Cardiac muscle cell (in vitro differentiated cells and primary cell): ENCODE measurements around the gene NDOR1. TPM values are rescaled to one million over a fixed set of nuclear protein-coding genes. Genes with fewer than 3 reads are reported as not detected.
A peak's percentile ranks its signal among the peaks of the same experiment; 100 is the strongest.

Experiments used
- DNase-seq, 2 donors: peaks; one replicate each; pipeline versions ENCODE4 v3.0.0 to v3.0.0-alpha.2; 2010 to 2017; ENCODE audit warnings: low read depth in 1 of 2, low spot score in 1 of 2
- H3K27ac ChIP-seq: fragments of 200-600 bp; sonication (generic); 2 replicates; pipeline ENCODE4 v1.5.1; 2016
- H3K27me3 ChIP-seq: fragments of 200-600 bp; sonication (generic); 2 replicates; pipeline ENCODE4 v1.6.0; 2016; ENCODE audit warnings: control low read depth
- H3K36me3 ChIP-seq: fragments of 200-600 bp; sonication (generic); 2 replicates; pipeline ENCODE4 v1.5.1; 2016; ENCODE audit warnings: control low read depth
- H3K4me1 ChIP-seq: fragments of 200-600 bp; sonication (generic); 2 replicates; pipeline ENCODE4 v1.8.1; 2017; ENCODE audit warnings: low read depth, mild to moderate bottlenecking, mixed run types
- H3K4me3 ChIP-seq: fragments of 200-600 bp; sonication (generic); 2 replicates; pipeline ENCODE4 v1.5.1; 2016; ENCODE audit warnings: mild to moderate bottlenecking
- H3K9me3 ChIP-seq: fragments of 200-600 bp; sonication (generic); 2 replicates; pipeline ENCODE4 v1.5.1; 2017; ENCODE audit warnings: low read depth, mild to moderate bottlenecking, control low read depth
- polyA plus RNA-seq: library from polyadenylated mRNA; unstranded; fragments of >200 nt; fragmentation: Nextera tagmentation; extraction: Ambion mirVana; gene quantifications from 2 replicates; pipeline ENCODE4 v1.2.1, GENCODE V29; 2016
- total RNA-seq: library from RNA; depleted of rRNA; stranded (reverse); fragments of >200 nt; gene quantifications from 2 replicates; pipeline ENCODE4 v1.2.3, GENCODE V29; 2016
- TF ChIP-seq, protein P1 (sequence below): IDR thresholded peaks from 2 replicates; pipeline ENCODE4 v1.5.1; 2012; ENCODE audit warnings: low read depth, mild to moderate bottlenecking, low read length

Gene NDOR1
- total and polyA plus RNA-seq, 2 experiments from 2014 or later, result 17.5 to 18.1 TPM

GRCh38 chr9:137223078-137223970 lies 17.8 kb downstream of the NDOR1 start:
- Histone ChIP-seq H3K9me3 (no peaks in the 10 kb centered on the region), H3K27me3 (no peaks in the 10 kb centered on the region), H3K4me3 (peak overlapping the region; percentile 49), H3K36me3 (no peaks in the 10 kb centered on the region), H3K4me1 (peaks cover 23% of the 10 kb centered on the region), H3K27ac (peak overlapping the region; percentile 81)
- peak; percentile 98 for DNase-seq
- TF ChIP-seq, protein P1, sequence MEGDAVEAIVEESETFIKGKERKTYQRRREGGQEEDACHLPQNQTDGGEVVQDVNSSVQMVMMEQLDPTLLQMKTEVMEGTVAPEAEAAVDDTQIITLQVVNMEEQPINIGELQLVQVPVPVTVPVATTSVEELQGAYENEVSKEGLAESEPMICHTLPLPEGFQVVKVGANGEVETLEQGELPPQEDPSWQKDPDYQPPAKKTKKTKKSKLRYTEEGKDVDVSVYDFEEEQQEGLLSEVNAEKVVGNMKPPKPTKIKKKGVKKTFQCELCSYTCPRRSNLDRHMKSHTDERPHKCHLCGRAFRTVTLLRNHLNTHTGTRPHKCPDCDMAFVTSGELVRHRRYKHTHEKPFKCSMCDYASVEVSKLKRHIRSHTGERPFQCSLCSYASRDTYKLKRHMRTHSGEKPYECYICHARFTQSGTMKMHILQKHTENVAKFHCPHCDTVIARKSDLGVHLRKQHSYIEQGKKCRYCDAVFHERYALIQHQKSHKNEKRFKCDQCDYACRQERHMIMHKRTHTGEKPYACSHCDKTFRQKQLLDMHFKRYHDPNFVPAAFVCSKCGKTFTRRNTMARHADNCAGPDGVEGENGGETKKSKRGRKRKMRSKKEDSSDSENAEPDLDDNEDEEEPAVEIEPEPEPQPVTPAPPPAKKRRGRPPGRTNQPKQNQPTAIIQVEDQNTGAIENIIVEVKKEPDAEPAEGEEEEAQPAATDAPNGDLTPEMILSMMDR, result no peak

- peak within 1 kb of the TSS; percentile 81 for H3K27ac ChIP-seq
- no peaks in the 10 kb centered on the region for H3K36me3 ChIP-seq
- no peaks in the 10 kb centered on the region for H3K27me3 ChIP-seq
- peaks cover 15% of the 10 kb centered on the region for H3K4me1 ChIP-seq
- no peak for DNase-seq
- H3K9me3 ChIP-seq, result no peaks in the 10 kb centered on the region
- TF ChIP-seq, protein P1, result no peak
- peak within 1 kb of the TSS; percentile 49 for H3K4me3 ChIP-seq
These were observed 19.6 kb downstream of the NDOR1 start, which contains the start of gene CYSRT1 for GRCh38 chr9:137224830-137225694. TSS of gene CYSRT1 (plus strand) at chr9:137225174. CDS start at chr9:137225622, 448 bp downstream.

DNA sequence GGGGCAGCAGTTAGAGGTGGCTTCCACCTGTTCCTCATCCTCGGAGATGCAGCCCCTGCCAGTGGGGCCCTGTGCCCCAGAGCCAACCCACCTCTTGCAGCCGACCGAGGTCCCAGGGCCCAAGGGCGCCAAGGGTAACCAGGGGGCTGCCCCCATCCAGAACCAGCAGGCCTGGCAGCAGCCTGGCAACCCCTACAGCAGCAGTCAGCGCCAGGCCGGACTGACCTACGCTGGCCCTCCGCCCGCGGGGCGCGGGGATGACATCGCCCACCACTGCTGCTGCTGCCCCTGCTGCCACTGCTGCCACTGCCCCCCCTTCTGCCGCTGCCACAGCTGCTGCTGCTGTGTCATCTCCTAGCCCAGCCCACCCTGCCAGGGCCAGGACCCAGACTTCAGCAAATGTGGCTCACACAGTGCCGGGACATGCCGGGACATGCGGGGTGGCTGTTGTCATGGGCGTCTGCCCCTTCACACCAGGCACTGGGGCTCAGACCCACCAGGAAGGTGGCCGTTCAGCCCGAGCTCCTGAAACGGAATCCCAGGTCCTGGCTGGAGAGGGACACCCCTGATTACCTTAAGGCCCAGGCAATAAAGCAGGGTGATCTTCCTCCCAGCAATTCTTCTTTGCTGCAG lies 20.3 kb downstream of the NDOR1 start:
- H3K4me3 ChIP-seq, result no peak overlapping the region
- no peaks in the 10 kb centered on the region for H3K27me3 ChIP-seq
- no peaks in the 10 kb centered on the region for H3K9me3 ChIP-seq
- no peak for DNase-seq
- no peak overlapping the region for H3K27ac ChIP-seq
- peaks cover 8% of the 10 kb centered on the region for H3K4me1 ChIP-seq
- H3K36me3 ChIP-seq, result no peaks in the 10 kb centered on the region
- TF ChIP-seq, protein P1, result no peak

- Histone ChIP-seq H3K4me1 (peaks cover 8% of the 10 kb centered on the region), H3K9me3 (no peaks in the 10 kb centered on the region), H3K27me3 (no peaks in the 10 kb centered on the region), H3K36me3 (no peaks in the 10 kb centered on the region), H3K4me3 (no peak overlapping the region), H3K27ac (no peak overlapping the region)
- DNase-seq, result no peak
- TF ChIP-seq, protein P1, result no peak
These were observed 21.0 kb downstream of the NDOR1 start for GRCh38 chr9:137226338-137227053.
